Measurements from ENCODE around the gene BMPR2. TPM values are rescaled to one million over a fixed set of nuclear protein-coding genes. Genes with fewer than 3 reads are reported as not detected.
"Not testable (repeated sequence)": the region's sequence is repeated elsewhere in the genome, so short reads cannot be mapped to it uniquely, and the experiment has no call there.

BMPR2 gene
- total and polyA plus RNA-seq, 2 donors (not counting 1 experiment from before 2014, with no cell fraction given) = 21.6 to 65.8 TPM

- no peak overlapping the region for H3K4me3 ChIP-seq (replicated peaks in 1 of 4; ENCODE audit: control extremely low read depth in 1 of 4, insufficient read depth in 1 of 4, low read depth in 3 of 4, low read length in 4 of 4)
- TF ChIP-seq CTCF (conservative IDR thresholded peaks at IDR 0.05 in 1 of 2, IDR thresholded peaks at IDR 0.05 in 1 of 2; ENCODE audit: low read depth in 1 of 2, low read length in 2 of 2) (no peak), EZH2 (IDR thresholded peaks at IDR 0.05; ENCODE audit: low read length, missing control alignments) (no peak)
- H3K27me3 ChIP-seq (ENCODE audit: control insufficient read depth, insufficient read depth, low read length) = no peaks in the 10 kb centered on the region
- H3K36me3 ChIP-seq (ENCODE audit: control insufficient read depth, insufficient read depth, low read length) = no peaks in the 10 kb centered on the region
- H3K4me2 ChIP-seq (ENCODE audit: extremely low read depth, insufficient read depth, low read length) = no peak overlapping the region
- no peaks in the 10 kb centered on the region for H3K9me3 ChIP-seq (ENCODE audit: control insufficient read depth, insufficient read depth, low read depth, low read length)
- H3K9ac ChIP-seq (ENCODE audit: insufficient read depth, low read length) = no peak overlapping the region
- H4K20me1 ChIP-seq (ENCODE audit: control insufficient read depth, extremely low read depth, insufficient read depth, low read length) = no peaks in the 10 kb centered on the region
- no peak for DNase-seq (ENCODE audit: low read depth in 2 of 2)
- H3K79me2 ChIP-seq (ENCODE audit: control insufficient read depth, insufficient read depth, low read length) = peaks cover 12% of the 10 kb centered on the region
- peaks cover 12% of the 10 kb centered on the region for H3K4me1 ChIP-seq (ENCODE audit: control insufficient read depth, extremely low read depth, insufficient read depth, low read length)
- H3K27ac ChIP-seq (ENCODE audit: insufficient read depth, low read length) = no peak overlapping the region
- no peak overlapping the region for H2AFZ ChIP-seq (ENCODE audit: low read length)
Measured at GRCh38 chr2:202432776-202433175, 56.6 kb downstream of the BMPR2 start.

GRCh38 chr2:202434472-202434871 lies 58.3 kb downstream of the BMPR2 start:
- Histone ChIP-seq H2AFZ (ENCODE audit: low read length) (no peak overlapping the region), H4K20me1 (ENCODE audit: control insufficient read depth, extremely low read depth, insufficient read depth, low read length) (no peaks in the 10 kb centered on the region), H3K4me2 (ENCODE audit: extremely low read depth, insufficient read depth, low read length) (no peak overlapping the region), H3K4me1 (ENCODE audit: control insufficient read depth, extremely low read depth, insufficient read depth, low read length) (peaks cover 5% of the 10 kb centered on the region), H3K79me2 (ENCODE audit: control insufficient read depth, insufficient read depth, low read length) (peaks cover 8% of the 10 kb centered on the region), H3K27me3 (ENCODE audit: control insufficient read depth, insufficient read depth, low read length) (no peaks in the 10 kb centered on the region), H3K36me3 (ENCODE audit: control insufficient read depth, insufficient read depth, low read length) (no peaks in the 10 kb centered on the region), H3K9me3 (ENCODE audit: control insufficient read depth, insufficient read depth, low read depth, low read length) (no peaks in the 10 kb centered on the region), H3K4me3 (replicated peaks in 1 of 4; ENCODE audit: control extremely low read depth in 1 of 4, insufficient read depth in 1 of 4, low read depth in 3 of 4, low read length in 4 of 4) (no peak overlapping the region), H3K9ac (ENCODE audit: insufficient read depth, low read length) (no peak overlapping the region), H3K27ac (ENCODE audit: insufficient read depth, low read length) (no peak overlapping the region)
- no peak for DNase-seq (ENCODE audit: low read depth in 2 of 2)
- no peak for TF ChIP-seq CTCF (conservative IDR thresholded peaks at IDR 0.05 in 1 of 2, IDR thresholded peaks at IDR 0.05 in 1 of 2; ENCODE audit: low read depth in 1 of 2, low read length in 2 of 2)
- TF ChIP-seq EZH2 (IDR thresholded peaks at IDR 0.05; ENCODE audit: low read length, missing control alignments) = no peak

GRCh38 chr2:202436626-202437025 lies 60.5 kb downstream of the BMPR2 start:
- no peak overlapping the region for H3K4me3 ChIP-seq (replicated peaks in 1 of 4; ENCODE audit: control extremely low read depth in 1 of 4, insufficient read depth in 1 of 4, low read depth in 3 of 4, low read length in 4 of 4)
- H3K9me3 ChIP-seq (ENCODE audit: control insufficient read depth, insufficient read depth, low read depth, low read length) = no peaks in the 10 kb centered on the region
- H3K79me2 ChIP-seq (ENCODE audit: control insufficient read depth, insufficient read depth, low read length) = peaks cover 6% of the 10 kb centered on the region
- H3K4me1 ChIP-seq (ENCODE audit: control insufficient read depth, extremely low read depth, insufficient read depth, low read length) = no peaks in the 10 kb centered on the region
- no peaks in the 10 kb centered on the region for H3K36me3 ChIP-seq (ENCODE audit: control insufficient read depth, insufficient read depth, low read length)
- H3K27me3 ChIP-seq (ENCODE audit: control insufficient read depth, insufficient read depth, low read length) = no peaks in the 10 kb centered on the region
- H3K9ac ChIP-seq (ENCODE audit: insufficient read depth, low read length) = no peak overlapping the region
- no peaks in the 10 kb centered on the region for H4K20me1 ChIP-seq (ENCODE audit: control insufficient read depth, extremely low read depth, insufficient read depth, low read length)
- TF ChIP-seq CTCF (conservative IDR thresholded peaks at IDR 0.05 in 1 of 2, IDR thresholded peaks at IDR 0.05 in 1 of 2; ENCODE audit: low read depth in 1 of 2, low read length in 2 of 2) (no peak), EZH2 (IDR thresholded peaks at IDR 0.05; ENCODE audit: low read length, missing control alignments) (no peak)
- no peak overlapping the region for H3K27ac ChIP-seq (ENCODE audit: insufficient read depth, low read length)
- peak; percentile 36 to 41 for DNase-seq (ENCODE audit: low read depth in 2 of 2)
- H3K4me2 ChIP-seq (ENCODE audit: extremely low read depth, insufficient read depth, low read length) = peak overlapping the region; percentile 13
- H2AFZ ChIP-seq (ENCODE audit: low read length) = no peak overlapping the region

GRCh38 chr2:202440117-202440516 lies 64.0 kb downstream of the BMPR2 start:
- not testable (repeated sequence) for H3K4me2 ChIP-seq (ENCODE audit: extremely low read depth, insufficient read depth, low read length); H3K27me3 ChIP-seq (ENCODE audit: control insufficient read depth, insufficient read depth, low read length); H2AFZ ChIP-seq (ENCODE audit: low read length); H3K9me3 ChIP-seq (ENCODE audit: control insufficient read depth, insufficient read depth, low read depth, low read length); H3K79me2 ChIP-seq (ENCODE audit: control insufficient read depth, insufficient read depth, low read length); H3K36me3 ChIP-seq (ENCODE audit: control insufficient read depth, insufficient read depth, low read length); DNase-seq (ENCODE audit: low read depth in 2 of 2); H3K4me1 ChIP-seq (ENCODE audit: control insufficient read depth, extremely low read depth, insufficient read depth, low read length); H3K27ac ChIP-seq (ENCODE audit: insufficient read depth, low read length); H4K20me1 ChIP-seq (ENCODE audit: control insufficient read depth, extremely low read depth, insufficient read depth, low read length); H3K9ac ChIP-seq (ENCODE audit: insufficient read depth, low read length); H3K4me3 ChIP-seq (replicated peaks in 1 of 4; ENCODE audit: control extremely low read depth in 1 of 4, insufficient read depth in 1 of 4, low read depth in 3 of 4, low read length in 4 of 4)
